HG02970 (cell line): ENCODE measurements around the gene GOLGA6C.
"Not testable (repeated sequence)": the region's sequence is repeated elsewhere in the genome, so short reads cannot be mapped to it uniquely, and the experiment has no call there.

Source experiments
- ATAC-seq: cut with Tn5 transposase; IDR thresholded peaks from one replicate; pipeline ENCODE4 v1.9.1; 2021; ENCODE audit warnings: mild to moderate bottlenecking, moderate library complexity, moderate number of reproducible peaks; ENCODE audit not compliant: unreplicated experiment, low FRiP score

The GOLGA6C gene

GRCh38 chr15:75225951-75226732 is 32.0 kb upstream of the GOLGA6C start:
- no peak for ATAC-seq

DNA sequence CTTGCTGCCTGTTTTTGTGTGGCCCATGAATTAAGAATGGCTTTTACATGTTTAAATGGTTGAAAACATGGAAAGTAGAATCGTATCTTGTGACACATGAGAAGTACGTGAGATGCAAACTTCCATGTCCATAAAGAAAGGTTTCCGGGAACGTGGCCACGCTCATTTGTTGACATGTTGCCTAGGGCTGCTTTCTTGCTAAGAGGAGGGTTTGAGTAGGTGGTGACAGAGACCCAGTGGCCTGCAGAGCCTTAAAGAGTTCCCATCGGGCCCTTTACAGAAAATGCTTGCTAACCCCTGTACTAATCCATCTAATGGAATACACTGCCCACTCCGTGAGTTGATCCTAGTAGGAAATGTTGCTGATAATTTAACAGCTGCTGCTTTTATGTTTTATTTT is 31.0 kb upstream of the GOLGA6C start:
- not testable (repeated sequence) for ATAC-seq

- no peak for ATAC-seq
Observed at GRCh38 chr15:75227663-75228280, 30.4 kb upstream of the GOLGA6C start.

GRCh38 chr15:75228787-75229186 is 29.3 kb upstream of the GOLGA6C start:
- no peak for ATAC-seq

- ATAC-seq: no peak
Observed at GRCh38 chr15:75229191-75230015, 28.7 kb upstream of the GOLGA6C start.

DNA sequence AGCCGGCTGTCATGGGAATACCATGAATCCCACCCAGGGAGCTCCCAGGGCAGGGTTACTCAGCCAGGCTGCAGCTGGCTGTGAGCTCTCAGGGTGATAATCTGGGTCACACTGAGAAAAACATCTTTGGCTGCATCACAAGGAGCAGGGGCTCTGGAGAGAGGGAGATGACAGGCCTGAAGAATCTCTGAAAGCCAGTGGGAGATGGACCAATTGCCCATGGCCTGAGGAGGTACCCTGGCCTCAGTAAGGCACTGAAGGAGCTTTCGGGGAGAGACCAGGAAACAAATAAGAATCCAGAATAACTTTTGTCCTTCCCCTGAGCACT is 28.2 kb upstream of the GOLGA6C start:
- ATAC-seq: no peak

DNA sequence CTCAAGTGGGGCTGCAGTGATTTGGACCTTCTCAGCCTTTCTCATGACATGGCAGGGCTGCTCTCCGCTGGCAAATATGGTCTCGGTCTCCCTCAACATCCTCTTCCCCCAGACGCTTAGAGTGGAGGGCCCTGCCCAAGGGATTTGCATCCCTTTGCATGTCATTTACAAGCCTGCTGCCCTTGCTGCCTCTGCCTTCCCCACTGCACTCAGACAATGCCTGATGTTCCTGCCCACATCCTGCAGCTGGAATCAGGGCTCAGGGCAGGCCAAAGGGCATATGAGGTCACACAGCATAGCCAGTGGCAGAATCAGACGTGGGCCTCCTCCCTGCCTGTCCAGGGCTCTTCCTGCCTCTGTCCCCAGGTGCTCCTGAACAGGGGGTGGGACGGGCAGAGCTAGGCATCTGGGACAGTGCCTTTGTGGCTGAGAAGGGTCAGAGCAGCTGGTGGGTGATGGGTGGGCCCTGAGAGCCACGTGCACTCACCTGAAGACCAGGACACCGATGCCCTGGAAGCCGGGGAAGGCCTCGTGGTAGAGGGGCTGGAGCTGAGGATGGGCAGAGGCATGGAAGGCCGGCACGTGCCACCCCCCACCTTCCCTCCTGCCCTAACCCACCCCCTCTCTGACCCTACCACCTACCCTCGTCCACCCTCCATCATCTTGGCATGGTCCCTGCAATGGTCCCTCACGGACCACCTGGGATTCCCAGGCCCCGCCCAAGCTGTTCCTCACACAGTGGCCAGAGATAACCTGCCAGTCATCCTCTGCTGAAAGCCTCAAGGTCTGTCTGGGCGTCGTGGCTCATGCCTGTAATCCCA is 27.4 kb upstream of the GOLGA6C start:
- ATAC-seq: no peak

DNA sequence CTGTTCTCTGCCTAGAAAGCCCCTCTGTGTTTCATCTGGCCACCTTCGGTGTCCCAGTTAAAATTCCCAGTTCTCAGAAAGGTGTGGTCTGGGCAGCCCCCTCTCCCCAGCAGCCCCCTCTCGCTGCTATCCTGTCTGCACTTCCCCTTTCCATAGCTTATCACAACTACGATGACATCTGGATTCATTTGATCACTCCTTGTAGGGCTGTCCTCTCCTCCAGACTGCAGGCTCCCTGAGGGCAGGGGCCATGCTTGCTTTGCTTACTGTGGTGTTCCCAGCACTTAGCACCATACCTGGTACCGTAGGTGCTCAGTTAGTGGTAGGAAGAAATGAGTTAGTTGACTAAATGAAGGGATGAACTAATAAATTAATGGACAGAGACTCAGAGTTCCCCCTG is 26.3 kb upstream of the GOLGA6C start:
- no peak for ATAC-seq

- no peak for ATAC-seq
Observed at GRCh38 chr15:75232252-75232813, 25.8 kb upstream of the GOLGA6C start.

DNA sequence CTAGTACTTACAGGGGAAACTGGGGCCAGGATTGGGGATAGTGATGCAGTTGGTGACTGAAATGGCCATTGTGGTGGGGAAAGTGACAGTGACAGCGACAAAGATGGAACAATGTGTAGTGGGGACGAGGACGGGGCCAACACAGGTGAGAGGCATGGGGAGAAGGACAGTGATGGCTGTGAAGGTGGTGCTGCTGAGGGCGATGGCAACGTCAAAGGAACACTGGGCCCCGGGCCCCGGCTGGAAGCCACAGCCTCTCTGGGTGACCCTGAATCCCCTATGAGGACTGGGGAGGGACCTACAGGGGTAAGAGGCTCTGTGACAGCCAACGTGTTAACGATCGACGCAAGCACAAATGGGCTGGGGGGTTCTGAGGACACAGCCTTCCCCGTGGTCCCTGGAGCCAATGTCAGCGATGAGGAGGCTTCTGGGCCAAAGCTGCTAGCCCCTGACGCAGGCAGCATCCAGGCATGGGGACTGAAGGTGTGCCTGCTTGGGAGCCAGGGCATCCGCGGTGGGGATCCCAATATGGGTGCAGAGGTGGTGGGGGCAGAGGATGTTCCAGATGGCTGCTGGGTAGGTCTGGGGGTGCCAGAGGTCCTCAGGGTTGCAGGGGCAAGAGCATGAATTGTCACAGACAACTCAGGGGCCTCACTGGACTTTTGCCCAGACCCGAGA is 25.2 kb upstream of the GOLGA6C start:
- no peak for ATAC-seq

- ATAC-seq: no peak
Observed at GRCh38 chr15:75233504-75234190, 24.5 kb upstream of the GOLGA6C start.

DNA sequence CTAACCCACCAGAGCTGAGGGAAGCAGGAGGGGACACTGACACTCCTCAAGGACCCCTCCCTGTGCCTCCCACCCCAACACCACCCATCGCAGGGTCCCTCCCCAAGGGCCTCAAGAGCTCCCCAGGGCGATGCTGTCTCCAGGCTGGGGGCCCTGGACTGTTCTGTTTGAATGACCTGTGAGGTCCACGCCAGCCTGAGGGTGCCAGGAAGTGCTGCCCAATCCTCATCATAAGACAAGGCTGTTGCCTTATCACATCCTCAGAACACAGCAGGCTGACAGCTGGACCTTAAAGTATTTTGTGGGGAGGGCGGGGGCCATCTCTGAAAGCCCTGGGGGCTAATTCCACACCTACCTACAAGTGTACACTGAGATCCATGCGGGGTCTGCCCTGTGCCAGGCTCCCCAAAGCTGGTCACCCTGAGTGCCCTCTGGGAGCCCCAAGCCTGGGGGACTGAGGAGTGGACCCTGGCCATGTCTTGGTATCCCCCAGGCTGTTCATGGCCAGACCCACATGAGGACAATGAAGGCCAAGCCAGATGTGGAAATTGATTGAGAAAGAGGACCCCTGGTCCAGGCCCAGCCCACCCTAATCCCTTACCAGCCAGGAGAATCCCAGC is 23.8 kb upstream of the GOLGA6C start:
- no peak for ATAC-seq

GRCh38 chr15:75235051-75235673 is 23.0 kb upstream of the GOLGA6C start:
- no peak for ATAC-seq

DNA sequence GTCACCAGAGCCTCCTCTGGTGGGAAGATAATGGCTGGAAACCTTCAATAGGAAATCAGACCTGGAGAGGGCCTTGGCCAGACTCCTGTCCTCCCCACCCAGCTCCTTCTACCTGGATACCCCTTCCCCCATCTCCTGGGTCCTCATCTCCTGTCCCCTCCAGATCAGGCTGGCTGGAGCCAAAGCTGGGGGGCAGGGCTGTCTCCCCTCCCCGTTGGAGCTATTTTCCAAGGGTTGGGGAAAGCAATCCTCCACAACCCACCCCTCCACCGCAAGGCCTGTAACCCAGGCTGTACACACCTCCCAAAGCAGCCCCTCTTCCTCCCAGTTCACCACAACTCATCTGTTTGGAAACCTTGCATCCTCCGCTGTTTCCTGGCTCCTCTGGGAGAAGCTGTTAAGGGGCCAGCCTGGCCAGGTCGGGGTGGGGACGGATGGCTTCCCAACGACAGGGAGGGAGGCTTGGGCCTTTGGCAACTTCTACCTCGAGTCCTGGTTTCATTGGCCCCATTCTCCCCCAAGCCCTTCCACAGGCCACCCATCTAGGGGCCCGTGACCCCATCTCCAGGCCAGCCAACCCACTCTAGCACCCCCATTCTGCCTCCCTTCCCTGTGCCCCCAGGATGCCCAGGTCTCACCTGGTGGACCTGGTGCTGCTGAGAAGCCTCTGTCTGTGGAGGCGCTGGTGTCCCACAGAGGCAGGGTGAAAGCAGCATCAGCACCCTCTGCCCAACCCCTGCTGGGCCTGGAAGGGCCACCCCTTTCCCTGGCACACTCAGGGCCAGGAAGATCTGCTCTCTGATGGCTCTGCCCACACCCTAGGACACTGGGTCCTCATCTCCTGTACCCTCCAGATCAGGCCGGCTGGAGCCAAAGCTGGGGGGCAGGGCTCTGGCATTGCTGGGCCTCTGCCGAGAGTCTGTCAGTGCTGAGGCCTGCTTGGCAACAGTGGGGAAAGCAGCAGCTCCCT is 22.1 kb upstream of the GOLGA6C start:
- no peak for ATAC-seq

- no peak for ATAC-seq
Observed at GRCh38 chr15:75237316-75237982, 20.7 kb upstream of the GOLGA6C start.

DNA sequence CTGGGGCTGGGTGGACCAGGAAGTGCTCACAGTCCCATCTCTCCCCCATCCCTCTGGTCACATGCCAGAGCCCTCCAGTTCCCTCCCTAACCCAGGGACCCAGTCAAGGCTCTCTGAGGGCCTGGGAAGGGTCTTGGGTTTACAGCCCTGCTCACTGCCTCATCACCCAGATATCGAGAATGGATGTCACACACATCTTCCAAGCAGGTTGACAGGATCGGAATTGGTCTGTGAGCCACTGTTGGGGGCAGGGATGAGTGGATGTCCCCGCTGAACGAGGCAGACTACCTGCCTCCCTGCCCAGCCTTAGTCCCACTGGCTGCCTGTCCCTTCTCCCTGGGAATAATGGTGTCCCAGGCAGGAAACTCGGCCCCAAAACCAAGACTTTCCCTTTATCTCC is 20.0 kb upstream of the GOLGA6C start:
- ATAC-seq: no peak

GRCh38 chr15:75245741-75246140 is 12.4 kb upstream of the GOLGA6C start:
- not testable (repeated sequence) for ATAC-seq
